ENCODE results near the gene SLC6A16.

- TF ChIP-seq POLR2AphosphoS5 (IDR thresholded peaks at IDR 0.05; ENCODE audit: low read depth, low read length), result 0 out of 2 replicates have a peak, but pooled peaks have one; percentile 34
- no peak for TF ChIP-seq BRCA1 (IDR thresholded peaks at IDR 0.05; ENCODE audit: low read depth, low read length)
- no peak for TF ChIP-seq SIN3A (conservative IDR thresholded peaks at IDR 0.05 in 1 of 2, IDR thresholded peaks at IDR 0.05 in 1 of 2; ENCODE audit: low read depth in 1 of 2, low read length in 2 of 2)
- no peak for TF ChIP-seq MAFK (IDR thresholded peaks at IDR 0.05; ENCODE audit: low read depth, low read length)
- no peak for TF ChIP-seq RNF2 (IDR thresholded peaks at IDR 0.05; ENCODE audit: borderline replicate concordance, low read depth, low read length, missing control alignments, poor library complexity, severe bottlenecking)
- no peak for TF ChIP-seq CTCF (IDR thresholded peaks at IDR 0.05; ENCODE audit: control extremely low read depth in 1 of 3, insufficient read depth in 1 of 3, low read depth in 1 of 3, low read length in 3 of 3)
Observed at GRCh38 chr19:49338023-49338677, 13.2 kb upstream of the SLC6A16 start.

Measured in H1 (cell line).